Endothelial cell of umbilical vein (primary cell): ENCODE measurements around the gene XXYLT1. TPM values are rescaled to one million over a fixed set of nuclear protein-coding genes. Genes with fewer than 3 reads are reported as not detected.

Source experiments
- BruUV-seq: library from RNA; stranded (reverse); fragments of 400-500 nt; replicated peaks from 2 replicates; lab custom pipeline; 2021; lab: Mats Ljungman, UMichigan
- CTCF ChIA-PET: fragments of 300-600, 350-600 bp; sonication (Branson Sonifier 250); formaldehyde crosslinking; loops from one replicate; lab custom pipeline; 2021; ENCODE audit warnings: antibody characterized with exemption, inconsistent platforms; lab: Charles Lee
- POLR2A ChIA-PET: fragments of 300-600, 350-600 bp; sonication (Branson Sonifier 250); formaldehyde crosslinking; loops from one replicate; lab custom pipeline; 2021; ENCODE audit warnings: antibody characterized with exemption, inconsistent platforms; lab: Charles Lee
- DNase-seq: peaks from one replicate; pipeline ENCODE4 v3.0.0-alpha.2; 2011; ENCODE audit warnings: low read depth, low spot score
- FAIRE-seq: peaks from 2 replicates; lab custom pipeline; 2011; peaks lifted over from hg19 to GRCh38; lab: Jason Lieb, UNC
- H2AFZ ChIP-seq: 2 replicates; pipeline ENCODE4 v1.6.0; 2012; ENCODE audit warnings: low read depth, low read length, control low read depth, inconsistent platforms
- H3K27ac ChIP-seq: 2 replicates; pipeline ENCODE4 v1.5.1; 2011; ENCODE audit warnings: low read depth, mild to moderate bottlenecking, control low read depth, low read length, moderate library complexity; ENCODE audit not compliant: insufficient read depth
- H3K27me3 ChIP-seq, 2 experiments: 2 replicates each; pipeline versions ENCODE4 v1.6.0 to v1.6.1; 2011; ENCODE audit warnings: low read length in 2 of 2, mixed read lengths in 1 of 2; ENCODE audit not compliant: control insufficient read depth in 2 of 2, insufficient read depth in 2 of 2
- H3K36me3 ChIP-seq, 2 experiments: 2 replicates in 1 of 2; 3 replicates in 1 of 2; pipeline ENCODE4 v1.5.1; 2011; ENCODE audit warnings: low read length in 2 of 2, mild to moderate bottlenecking in 1 of 2, moderate library complexity in 1 of 2; ENCODE audit not compliant: control insufficient read depth in 2 of 2, insufficient read depth in 2 of 2; ENCODE audit errors: extremely low read depth in 1 of 2
- H3K4me1 ChIP-seq: 3 replicates; pipeline ENCODE4 v1.5.1; 2011; ENCODE audit warnings: mild to moderate bottlenecking, low read length; ENCODE audit not compliant: control insufficient read depth, insufficient read depth; ENCODE audit errors: extremely low read depth
- H3K4me2 ChIP-seq: 2 replicates; pipeline ENCODE4 v1.6.1; 2011; ENCODE audit warnings: low read length, control low read depth, mixed read lengths; ENCODE audit not compliant: insufficient read depth
- H3K4me3 ChIP-seq, 3 experiments: fragments of 200-600 bp in 1 of 3; sonication (generic), shearing (Covaris generic) in 1 of 3; replicated peaks in 1 of 3; 2 replicates each; pipeline ENCODE4 v1.5.1; 2011 to 2016; ENCODE audit warnings: control low read depth in 3 of 3, low read length in 3 of 3, mild to moderate bottlenecking in 2 of 3, inconsistent platforms in 1 of 3, low read depth in 1 of 3, moderate library complexity in 1 of 3; ENCODE audit not compliant: insufficient read depth in 1 of 3
- H3K79me2 ChIP-seq: 2 replicates; pipeline ENCODE4 v1.6.0; 2012; ENCODE audit warnings: low read length, inconsistent platforms; ENCODE audit not compliant: control insufficient read depth, insufficient read depth
- H3K9ac ChIP-seq: replicated peaks from 2 replicates; pipeline ENCODE3; 2011; ENCODE audit warnings: low read length, control low read depth; ENCODE audit not compliant: insufficient read depth; ENCODE audit errors: extremely low read depth
- H3K9me1 ChIP-seq: replicated peaks from 3 replicates; pipeline ENCODE4 v1.6.0; 2011; ENCODE audit warnings: mild to moderate bottlenecking, low read length; ENCODE audit not compliant: control insufficient read depth, insufficient read depth; ENCODE audit errors: extremely low read depth
- H3K9me3 ChIP-seq: replicated peaks from 2 replicates; pipeline ENCODE4 v1.5.1; 2012; ENCODE audit warnings: low read length, inconsistent platforms; ENCODE audit not compliant: control insufficient read depth, insufficient read depth
- H4K20me1 ChIP-seq: replicated peaks from 2 replicates; pipeline ENCODE3; 2011; ENCODE audit warnings: mild to moderate bottlenecking, low read length; ENCODE audit not compliant: control insufficient read depth, insufficient read depth; ENCODE audit errors: extremely low read depth
- CTCF ChIP-seq, 2 donors: IDR thresholded peaks; 1 replicate in 1 of 2; 2 replicates in 1 of 2; pipeline ENCODE4 v1.5.1; 2011; ENCODE audit warnings: low read length in 2 of 2, mild to moderate bottlenecking in 2 of 2, moderate library complexity in 2 of 2, control low read depth in 1 of 2, inconsistent platforms in 1 of 2, low read depth in 1 of 2; ENCODE audit not compliant: insufficient read depth in 1 of 2; ENCODE audit errors: extremely low read depth in 1 of 2
- EZH2 ChIP-seq: IDR thresholded peaks from 2 replicates; pipeline ENCODE4 v1.6.1; 2012; ENCODE audit warnings: borderline replicate concordance, low read depth, mild to moderate bottlenecking, moderate library complexity, low read length, inconsistent platforms; ENCODE audit not compliant: severe bottlenecking
- FOS ChIP-seq: IDR thresholded peaks from 2 replicates; pipeline ENCODE4 v1.6.1; 2011; ENCODE audit warnings: mild to moderate bottlenecking, low read length, moderate library complexity, borderline replicate concordance; ENCODE audit not compliant: insufficient read depth
- GATA2 ChIP-seq: IDR thresholded peaks from 2 replicates; pipeline ENCODE4 v1.7.0; 2011; ENCODE audit warnings: low read depth, mild to moderate bottlenecking, moderate library complexity, mixed read lengths, low read length; ENCODE audit not compliant: insufficient read length, insufficient read depth
- JUN ChIP-seq: IDR thresholded peaks from 2 replicates; pipeline ENCODE4 v1.6.1; 2011; ENCODE audit warnings: borderline replicate concordance, low read depth; ENCODE audit not compliant: insufficient read length, insufficient read depth
- MYC ChIP-seq: IDR thresholded peaks from one replicate; pipeline ENCODE4 v1.6.1; 2011; ENCODE audit warnings: mild to moderate bottlenecking, low read depth, low read length
- POLR2A ChIP-seq: IDR thresholded peaks from 2 replicates; pipeline ENCODE4 v1.6.1; 2012; ENCODE audit warnings: low read depth, mild to moderate bottlenecking, control low read depth, low read length
- POLR2AphosphoS5 ChIP-seq: IDR thresholded peaks from 2 replicates; pipeline ENCODE4 v1.6.1; 2012; ENCODE audit warnings: low read depth, mild to moderate bottlenecking, control low read depth, low read length, moderate library complexity; ENCODE audit not compliant: insufficient read depth
- dilution Hi-C: fragments of 300-500 bp; cut with MboI; formaldehyde crosslinking; loops from one replicate; pipeline ENCODE4 v1.15.0; 2019; ENCODE audit warnings: low sequenced_read_pairs; ENCODE audit not compliant: extremely low pct_ligation_motif_present
- intact Hi-C: fragments of 100-400 bp; cut with micrococcal nuclease; formaldehyde crosslinking; loops from one replicate; pipeline ENCODE4 v1.10.0; 2022
- polyA plus RNA-seq, 4 experiments: library from polyadenylated mRNA; depleted of rRNA in 3 of 4; stranded (reverse) in 3 of 4; unstranded in 1 of 4; fragments of >200 nt; gene quantifications; 2 replicates each; pipeline versions ENCODE4 v1.2.1 to v1.2.3, GENCODE V29; 2011 to 2012; ENCODE audit warnings: missing spikeins in 1 of 4
- total RNA-seq: library from RNA; stranded (reverse); gene quantifications from 2 replicates; pipeline ENCODE4 v1.2.3, GENCODE V29; 2021
- TF ChIP-seq, protein P1 (sequence below): IDR thresholded peaks from 2 replicates; pipeline ENCODE4 v1.6.1; 2011; ENCODE audit not compliant: insufficient read depth, insufficient read length

XXYLT1 gene
- total and polyA plus RNA-seq, 2 donors (not counting 3 experiments of a cell fraction or from before 2014, with no cell fraction given) = 54.4 to 78.1 TPM

DNA sequence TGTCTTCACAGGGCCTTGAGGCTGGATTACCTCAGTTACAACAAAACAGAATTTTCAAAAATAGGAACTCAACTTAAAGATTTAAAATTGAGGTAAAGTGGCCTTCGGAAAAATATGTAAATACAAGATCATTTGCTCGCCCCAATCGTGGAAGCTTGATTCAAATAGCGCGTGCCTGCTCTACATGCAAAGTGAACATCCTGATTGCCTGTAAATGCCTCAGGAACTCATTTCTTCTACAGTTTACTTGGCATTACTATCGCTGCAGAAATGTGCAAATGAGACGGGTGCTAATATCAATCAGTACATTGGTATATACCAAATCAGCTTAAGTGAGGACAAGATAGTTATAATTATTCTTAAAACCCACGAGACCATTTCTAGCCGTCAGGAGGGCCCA is 159.2 kb downstream of the XXYLT1 start:
- H2AFZ ChIP-seq = no peak overlapping the region
- H3K4me3 ChIP-seq = no peak overlapping the region
- H3K79me2 ChIP-seq = no peaks in the 10 kb centered on the region
- H3K36me3 ChIP-seq = peaks cover 0 to 8% of the 10 kb centered on the region in 2 experiments
- H3K27me3 ChIP-seq = no peaks in the 10 kb centered on the region
- no peak for TF ChIP-seq POLR2AphosphoS5
- no peak for TF ChIP-seq FOS
- no peak for TF ChIP-seq JUN
- no peak for TF ChIP-seq CTCF (IDR thresholded peaks at IDR 0.05; ENCODE audit: extremely low read depth in 1 of 2, insufficient read depth in 1 of 2, low read depth in 1 of 2, low read length in 2 of 2)
- no peak for TF ChIP-seq POLR2A
- no peak for TF ChIP-seq GATA2
- no peak for TF ChIP-seq MYC
- TF ChIP-seq EZH2 = no peak
- TF ChIP-seq, protein P1, sequence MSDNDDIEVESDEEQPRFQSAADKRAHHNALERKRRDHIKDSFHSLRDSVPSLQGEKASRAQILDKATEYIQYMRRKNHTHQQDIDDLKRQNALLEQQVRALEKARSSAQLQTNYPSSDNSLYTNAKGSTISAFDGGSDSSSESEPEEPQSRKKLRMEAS = no peak
- DNase-seq = no peak
- dilution Hi-C loops = loop anchor here (25.0 kb wide), 1 partner anchor 424 kb away; the partner anchor contains the start of gene FAM43A
- H3K9me3 ChIP-seq = no peaks in the 10 kb centered on the region
- no peak overlapping the region for H3K9ac ChIP-seq
- no TSS peak for BruUV-seq
- no peak overlapping the region for H3K27ac ChIP-seq
- intact Hi-C loops = no loop called here
- ChIA-PET POLR2A (no interaction called here), CTCF (interaction anchor here (2.0 kb wide), 1 partner anchor 429 kb away, joined by 6 read pairs; no protein-coding TSS in a partner anchor)
- no peak overlapping the region for H3K4me2 ChIP-seq
- H4K20me1 ChIP-seq = no peaks in the 10 kb centered on the region
- H3K4me1 ChIP-seq = peaks cover 11% of the 10 kb centered on the region
- FAIRE-seq = no peak
- no peaks in the 10 kb centered on the region for H3K9me1 ChIP-seq
